NCI-H226 (cell line): Measurements from ENCODE around the gene S100PBP.

Source experiments
- DNase-seq: peaks from one replicate; pipeline ENCODE4 v3.0.0-alpha.2; 2015

The S100PBP gene

GRCh38 chr1:32888677-32889420 lies 71.4 kb downstream of the S100PBP start:
- no peak for DNase-seq

GRCh38 chr1:32889731-32890278 lies 72.4 kb downstream of the S100PBP start:
- no peak for DNase-seq

GRCh38 chr1:32890516-32891240 lies 73.2 kb downstream of the S100PBP start:
- no peak for DNase-seq

GRCh38 chr1:32891241-32891570 lies 73.8 kb downstream of the S100PBP start:
- no peak for DNase-seq

GRCh38 chr1:32891630-32892029 lies 74.2 kb downstream of the S100PBP start:
- no peak for DNase-seq

GRCh38 chr1:32892368-32893197 lies 75.1 kb downstream of the S100PBP start:
- no peak for DNase-seq

GRCh38 chr1:32893198-32894018 lies 76.0 kb downstream of the S100PBP start:
- DNase-seq: peak; percentile 23

- no peak for DNase-seq
Observed at GRCh38 chr1:32894019-32894600, 76.7 kb downstream of the S100PBP start.

GRCh38 chr1:32894681-32895080 lies 77.2 kb downstream of the S100PBP start:
- no peak for DNase-seq

- no peak for DNase-seq
Observed at GRCh38 chr1:32895325-32896215, 78.1 kb downstream of the S100PBP start.

GRCh38 chr1:32896451-32896850 lies 79.0 kb downstream of the S100PBP start:
- no peak for DNase-seq

GRCh38 chr1:32897082-32898049 lies 79.9 kb downstream of the S100PBP start:
- no peak for DNase-seq

GRCh38 chr1:32898056-32898455 lies 80.6 kb downstream of the S100PBP start:
- no peak for DNase-seq

GRCh38 chr1:32898958-32899357 lies 81.5 kb downstream of the S100PBP start:
- DNase-seq: no peak

GRCh38 chr1:32899586-32900296 lies 82.3 kb downstream of the S100PBP start:
- DNase-seq: no peak

GRCh38 chr1:32900371-32900955 lies 83.0 kb downstream of the S100PBP start:
- DNase-seq: no peak

GRCh38 chr1:32900956-32901822 lies 83.7 kb downstream of the S100PBP start, which contains the start of gene TMEM54:
Gene TMEM54 (minus strand): TSS chr1:32901389. CDS start chr1:32901238, 151 bp downstream.
- DNase-seq: peak; percentile 29
